ENCODE data around the gene SERINC5. TPM values are rescaled to one million over a fixed set of nuclear protein-coding genes. Genes with fewer than 3 reads are reported as not detected.

Gene SERINC5
- total and polyA plus RNA-seq, 2 of the 4 experiments (the other 2 are of a cell fraction), result 5.0 to 8.1 TPM

DNA sequence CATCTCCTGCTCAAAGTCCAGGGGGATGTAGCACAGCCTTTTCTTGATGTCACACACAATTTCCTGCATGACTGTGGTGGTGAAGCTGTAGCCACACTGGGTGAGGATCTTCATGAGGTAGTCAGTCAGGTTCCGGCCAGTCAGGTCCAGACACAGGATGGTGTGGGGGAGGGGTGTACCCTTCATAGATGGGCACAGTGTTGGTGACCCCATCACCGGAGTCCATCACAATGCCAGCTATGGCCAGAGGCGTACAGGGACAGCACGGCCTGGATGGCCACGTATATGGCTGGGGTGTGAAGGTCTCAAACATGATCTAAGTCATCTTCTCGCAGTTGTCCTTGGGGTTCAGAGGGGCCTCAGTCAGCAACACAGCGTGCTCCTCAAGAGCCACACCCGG is 44.3 kb upstream of the SERINC5 start:
- no peak overlapping the region for H3K4ac ChIP-seq (ENCODE audit: low read depth, low read length)
- H3K9ac ChIP-seq (ENCODE audit: low read depth, low read length), result no peak overlapping the region
- H2BK15ac ChIP-seq (ENCODE audit: low read depth, low read length), result no peak overlapping the region
- no peak overlapping the region for H3K4me2 ChIP-seq (ENCODE audit: low read depth, low read length)
- H2AK9ac ChIP-seq (replicated peaks; ENCODE audit: low read depth, low read length, poor library complexity), result no peak overlapping the region
- in situ Hi-C loops (cut with MboI; ENCODE audit: low sequenced_read_pairs) (no loop called here), dilution Hi-C loops (cut with HindIII; ENCODE audit: low sequenced_read_pairs, unreplicated experiment) (no loop called here), intact Hi-C loops (cut with micrococcal nuclease) (no loop called here)
- H3K36me3 ChIP-seq (ENCODE audit: control insufficient read depth, insufficient read depth, low read length), result no peaks in the 10 kb centered on the region
- no TSS peak for BruUV-seq (replicated peaks)
- POLR2A ChIA-PET (ENCODE audit: unreplicated experiment), result no interaction called here
- H3K4me1 ChIP-seq (ENCODE audit: control insufficient read depth, insufficient read depth, low read length), result no peaks in the 10 kb centered on the region
- no peak overlapping the region for H2BK5ac ChIP-seq (ENCODE audit: low read depth, low read length, poor library complexity, severe bottlenecking)
- H3K27me3 ChIP-seq (ENCODE audit: control insufficient read depth, insufficient read depth, low read length), result no peaks in the 10 kb centered on the region; the same call in 1 of the 2 replicates
- H2AFZ ChIP-seq (replicated peaks; ENCODE audit: low read length, poor library complexity), result no peak overlapping the region
- no peak overlapping the region for H4K8ac ChIP-seq (ENCODE audit: low read depth in 2 of 2, low read length in 2 of 2)
- no peak overlapping the region for H2BK120ac ChIP-seq (ENCODE audit: low read depth, low read length)
- H3K4me3 ChIP-seq (ENCODE audit: insufficient read depth, low read depth, low read length), result no peak overlapping the region
- H2AK5ac ChIP-seq (ENCODE audit: low read depth, low read length), result no peak overlapping the region
- WGBS, 2 experiments (ENCODE audit: extremely low coverage in 2 of 2, insufficient read length in 1 of 2), result 80% methylated on average over 2 of the region's 8 CpGs; no CpG with 5 or more reads in 1 of the 2 experiments
- no peak overlapping the region for H4K5ac ChIP-seq (ENCODE audit: low read depth, low read length)
- H2BK20ac ChIP-seq (ENCODE audit: low read depth, low read length), result no peak overlapping the region
- H3K27ac ChIP-seq (ENCODE audit: insufficient read depth, low read length), result no peak overlapping the region
- H4K20me1 ChIP-seq (ENCODE audit: insufficient read depth, low read length), result no peaks in the 10 kb centered on the region
- H4K91ac ChIP-seq (ENCODE audit: insufficient read depth, low read depth, low read length), result no peak overlapping the region
- no peak overlapping the region for H3K56ac ChIP-seq (ENCODE audit: extremely low read depth, insufficient read depth, low read length)
- no peaks in the 10 kb centered on the region for H3K79me1 ChIP-seq (ENCODE audit: low read depth in 1 of 2, low read length in 2 of 2)
- no peak overlapping the region for H3K14ac ChIP-seq (replicated peaks; ENCODE audit: low read depth, low read length)
- CTCF ChIA-PET, result no interaction called here
- H3K23ac ChIP-seq (ENCODE audit: low read depth, low read length), result no peak overlapping the region
- DNase-seq (no peak), ATAC-seq (ENCODE audit: low read depth) (no peak)
- H3K18ac ChIP-seq (ENCODE audit: low read depth, low read length), result no peak overlapping the region
- TF ChIP-seq MXI1 (IDR thresholded peaks at IDR 0.05; ENCODE audit: borderline replicate concordance, low read depth, low read length) (no peak), CEBPB (IDR thresholded peaks at IDR 0.05; ENCODE audit: low read depth, low read length) (no peak), NFE2L2 (IDR thresholded peaks at IDR 0.05; ENCODE audit: low read depth, low read length) (no peak), CHD1 (IDR thresholded peaks at IDR 0.05; ENCODE audit: low read depth, low read length) (no peak), RCOR1 (IDR thresholded peaks at IDR 0.05; ENCODE audit: insufficient replicate concordance, low read length) (no peak), ELK1 (IDR thresholded peaks at IDR 0.05; ENCODE audit: borderline replicate concordance, low read depth, low read length) (no peak), RFX5 (IDR thresholded peaks at IDR 0.05; ENCODE audit: low read depth, low read length) (no peak), POLR2A (IDR thresholded peaks at IDR 0.05; ENCODE audit: low read depth, low read length) (no peak), MAZ (IDR thresholded peaks at IDR 0.05; ENCODE audit: borderline replicate concordance, low read depth, low read length) (no peak)
- no peaks in the 10 kb centered on the region for H3K9me1 ChIP-seq (ENCODE audit: insufficient read depth, low read length)
- H3K9me3 ChIP-seq (ENCODE audit: control insufficient read depth, insufficient read depth, low read length), result no peaks in the 10 kb centered on the region
